Central memory CD4-positive, alpha-beta T cell (primary cell): ENCODE measurements around the gene TSPAN10.

Experiments
- DNase-seq: peaks from one replicate; pipeline ENCODE4 v3.0.0; 2022

TSPAN10 gene

DNA sequence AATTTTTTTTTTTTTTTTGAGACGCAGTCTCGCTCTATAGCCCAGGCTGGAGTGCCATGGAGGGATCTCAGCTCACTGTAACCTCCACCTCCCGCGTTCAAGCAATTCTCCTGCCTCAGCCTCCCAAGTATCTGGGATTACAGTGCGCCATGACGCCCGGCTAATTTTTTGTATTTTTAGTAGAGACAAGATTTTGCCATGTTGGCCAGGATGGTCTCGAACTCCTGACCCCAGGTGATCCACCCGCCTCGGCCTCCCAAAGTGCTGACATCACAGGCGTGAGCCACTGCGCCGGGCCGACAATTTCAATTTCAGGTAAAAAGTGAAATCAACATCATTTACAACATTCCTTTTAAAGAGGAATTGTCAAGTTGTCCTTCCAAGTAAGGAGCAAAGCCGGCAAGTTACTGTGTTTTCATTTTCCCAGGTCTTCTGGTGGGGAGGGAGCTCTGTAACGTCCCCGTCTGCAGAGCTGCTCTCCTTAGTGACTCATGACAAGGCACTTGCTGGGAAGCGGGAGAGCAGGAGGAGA lies 957 bp upstream of the TSPAN10 start:
- DNase-seq, result no peak

DNA sequence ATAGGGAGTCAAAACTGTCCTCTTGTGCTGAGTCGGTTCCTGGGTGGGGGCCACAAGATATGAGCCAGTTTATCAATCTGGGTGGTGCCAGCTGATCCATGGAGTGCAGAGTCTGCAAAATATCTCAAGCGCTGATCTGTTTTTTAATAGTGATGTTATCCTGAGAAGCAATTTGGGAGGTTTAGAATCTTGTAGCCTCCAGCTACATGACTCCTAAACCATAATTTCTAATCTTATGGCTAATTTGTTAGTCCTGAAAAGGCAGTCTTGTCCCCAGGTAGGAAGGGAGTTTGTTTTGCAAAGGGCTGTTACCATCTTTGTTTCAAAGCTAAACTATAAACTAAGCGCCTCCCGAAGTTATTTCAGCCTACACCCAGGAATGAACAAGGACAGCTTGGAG lies 1.7 kb downstream of the TSPAN10 start:
- DNase-seq, result no peak

DNA sequence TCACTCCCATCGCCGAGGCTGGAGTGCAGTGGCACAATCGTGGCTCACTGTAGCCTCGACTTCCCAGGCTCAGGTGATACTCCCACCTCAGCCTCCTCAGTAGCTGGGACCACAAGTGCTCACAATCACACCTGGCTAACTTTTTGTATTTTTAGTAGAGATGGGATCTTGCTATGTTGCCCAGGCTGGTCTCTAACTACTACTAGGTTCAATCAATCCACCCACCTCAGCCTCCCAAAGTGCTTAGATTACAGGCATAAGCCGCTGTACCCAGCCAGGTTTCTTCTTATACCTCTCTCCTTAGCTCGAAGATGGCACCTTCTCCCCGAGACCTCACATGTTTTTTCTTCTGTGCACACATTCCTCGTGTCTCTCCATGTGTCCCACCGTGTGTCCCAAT lies 3.0 kb downstream of the TSPAN10 start:
- no peak for DNase-seq

DNA sequence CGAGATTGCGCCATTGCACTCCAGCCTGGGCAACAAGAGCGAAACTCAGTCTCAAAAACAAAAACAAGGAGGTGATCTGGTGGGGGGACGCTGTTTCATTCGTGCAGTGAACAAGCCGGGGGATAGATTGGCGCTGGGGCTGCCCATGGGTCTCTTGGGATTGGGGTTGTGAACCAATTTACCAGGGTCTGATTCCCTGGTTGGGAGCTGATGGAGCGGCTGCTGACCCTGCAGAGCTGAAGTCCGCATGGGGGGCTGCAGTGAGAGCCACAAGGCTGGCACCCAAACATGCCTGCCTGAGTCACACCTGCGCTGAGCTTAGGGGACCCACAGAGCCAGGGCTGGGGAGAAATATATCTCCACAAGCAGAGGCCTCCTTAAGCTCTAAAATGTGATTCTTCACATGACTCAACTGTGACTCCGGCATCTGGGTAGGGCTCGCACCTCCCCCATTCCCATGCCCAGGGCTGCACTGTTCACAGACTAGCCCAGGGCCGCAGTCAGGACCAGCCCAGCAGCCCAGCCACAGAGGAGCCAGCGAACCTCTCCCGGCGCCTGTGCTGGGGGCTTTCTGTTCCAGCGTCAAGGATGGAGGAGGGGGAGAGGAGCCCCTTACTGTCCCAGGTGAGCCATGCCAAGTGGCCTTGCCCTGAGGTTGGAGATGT lies 5.0 kb downstream of the TSPAN10 start:
- DNase-seq, result no peak

DNA sequence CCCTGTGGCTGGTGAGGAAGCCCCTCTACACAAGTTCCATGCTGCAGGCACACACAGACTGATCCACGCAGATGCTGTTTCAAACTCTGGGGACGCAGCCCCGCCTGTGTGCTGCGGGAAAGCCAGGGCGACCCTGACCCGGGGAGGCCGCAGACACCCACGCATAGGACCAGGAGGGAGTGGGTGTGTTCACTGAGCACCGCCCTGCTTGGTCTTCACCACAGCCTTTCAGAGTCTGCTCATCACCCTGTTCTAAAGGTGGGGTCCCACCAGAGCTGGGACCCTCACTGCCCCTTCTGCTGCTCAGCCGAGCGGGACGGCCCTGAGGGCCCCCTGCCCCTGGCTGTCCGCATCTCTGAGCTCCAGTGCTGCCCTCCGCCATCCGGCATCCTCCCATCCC lies 7.5 kb downstream of the TSPAN10 start:
- DNase-seq, result no peak

DNA sequence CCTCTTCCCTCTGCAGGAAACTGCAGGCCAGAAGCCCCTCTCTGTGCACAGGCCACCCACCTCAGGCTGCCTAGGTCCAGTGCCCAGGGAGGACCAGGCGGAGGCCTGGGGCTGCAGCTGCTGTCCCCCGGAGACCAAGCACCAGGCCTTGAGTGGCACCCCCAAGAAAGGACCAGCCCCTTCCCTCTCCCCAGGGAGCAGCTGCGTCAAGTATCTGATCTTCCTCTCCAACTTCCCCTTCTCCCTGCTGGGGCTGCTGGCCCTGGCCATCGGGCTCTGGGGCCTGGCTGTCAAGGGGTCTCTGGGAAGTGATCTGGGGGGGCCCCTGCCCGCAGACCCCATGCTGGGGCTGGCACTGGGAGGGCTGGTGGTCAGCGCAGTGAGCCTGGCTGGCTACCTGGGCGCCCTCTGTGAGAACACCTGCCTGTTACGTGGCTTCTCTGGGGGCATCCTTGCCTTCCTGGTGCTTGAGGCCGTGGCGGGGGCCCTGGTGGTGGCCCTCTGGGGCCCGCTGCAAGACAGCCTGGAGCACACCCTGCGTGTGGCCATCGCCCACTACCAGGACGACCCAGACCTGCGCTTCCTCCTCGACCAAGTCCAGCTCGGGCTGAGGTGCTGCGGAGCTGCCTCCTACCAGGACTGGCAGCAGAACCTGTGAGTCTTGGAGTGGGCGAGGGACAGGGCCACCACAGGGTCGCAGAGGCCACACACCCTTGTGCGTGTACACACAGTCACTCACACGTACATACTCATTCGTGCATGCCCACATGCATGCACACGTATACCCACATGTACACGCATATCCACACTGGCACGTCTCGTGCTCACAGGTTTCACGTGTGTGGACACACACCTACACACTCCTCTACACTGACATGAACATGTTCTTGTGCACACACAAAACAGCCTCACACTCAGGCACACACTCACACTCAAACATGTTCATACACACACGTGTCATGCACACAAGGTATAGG lies 8.3 kb downstream of the TSPAN10 start:
- DNase-seq, result no peak

DNA sequence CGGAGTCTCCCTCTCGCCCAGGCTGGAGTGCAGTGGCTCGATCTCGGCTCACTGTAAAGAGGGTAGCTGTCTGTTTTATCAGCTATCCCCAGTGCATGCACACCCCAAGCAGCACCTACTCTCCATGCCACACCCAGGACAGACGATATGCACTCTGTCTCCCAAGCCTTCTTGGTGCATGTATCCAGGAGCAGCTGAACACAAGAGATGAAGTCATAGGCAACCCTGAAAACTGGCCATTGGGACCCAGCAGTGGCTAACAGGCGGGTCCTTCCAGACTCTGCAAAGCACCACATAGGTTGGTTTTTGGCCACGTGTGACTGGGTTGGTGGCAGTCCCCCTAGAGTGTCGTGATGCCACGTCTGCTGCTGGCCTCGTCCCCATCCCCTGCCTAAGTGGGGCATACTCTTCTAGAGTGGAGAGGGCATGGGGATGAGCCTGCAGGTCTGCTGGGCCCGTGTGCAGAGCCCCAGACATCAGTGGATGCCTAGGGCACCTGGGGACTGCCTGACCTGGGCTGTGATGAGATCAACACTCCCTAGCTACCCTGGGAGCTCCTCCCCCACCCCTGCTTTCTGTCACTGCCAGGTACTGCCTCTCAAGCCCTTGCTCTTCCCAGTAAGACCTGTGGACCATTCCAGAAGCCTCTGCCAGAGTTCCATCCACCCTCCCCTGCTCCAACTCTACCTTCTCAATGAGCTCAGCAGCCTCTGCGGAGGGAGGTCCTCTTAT lies 10.0 kb downstream of the TSPAN10 start:
- no peak for DNase-seq

DNA sequence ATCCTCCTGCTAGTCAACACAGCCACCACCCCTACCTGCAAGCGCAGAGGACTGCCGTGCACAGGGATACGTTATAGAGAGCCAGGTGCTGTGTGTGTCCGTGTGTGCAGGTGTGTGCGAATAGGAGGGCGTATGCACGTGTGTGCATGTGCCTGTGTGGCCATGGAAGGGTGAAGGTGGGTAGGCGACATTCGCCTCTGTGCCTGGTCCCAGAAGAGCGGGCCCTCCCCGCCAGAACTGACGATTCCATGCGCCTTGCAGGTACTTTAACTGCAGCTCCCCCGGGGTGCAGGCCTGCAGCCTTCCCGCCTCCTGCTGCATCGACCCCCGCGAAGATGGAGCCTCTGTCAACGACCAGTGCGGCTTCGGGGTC lies 10.6 kb downstream of the TSPAN10 start:
- no peak for DNase-seq

DNA sequence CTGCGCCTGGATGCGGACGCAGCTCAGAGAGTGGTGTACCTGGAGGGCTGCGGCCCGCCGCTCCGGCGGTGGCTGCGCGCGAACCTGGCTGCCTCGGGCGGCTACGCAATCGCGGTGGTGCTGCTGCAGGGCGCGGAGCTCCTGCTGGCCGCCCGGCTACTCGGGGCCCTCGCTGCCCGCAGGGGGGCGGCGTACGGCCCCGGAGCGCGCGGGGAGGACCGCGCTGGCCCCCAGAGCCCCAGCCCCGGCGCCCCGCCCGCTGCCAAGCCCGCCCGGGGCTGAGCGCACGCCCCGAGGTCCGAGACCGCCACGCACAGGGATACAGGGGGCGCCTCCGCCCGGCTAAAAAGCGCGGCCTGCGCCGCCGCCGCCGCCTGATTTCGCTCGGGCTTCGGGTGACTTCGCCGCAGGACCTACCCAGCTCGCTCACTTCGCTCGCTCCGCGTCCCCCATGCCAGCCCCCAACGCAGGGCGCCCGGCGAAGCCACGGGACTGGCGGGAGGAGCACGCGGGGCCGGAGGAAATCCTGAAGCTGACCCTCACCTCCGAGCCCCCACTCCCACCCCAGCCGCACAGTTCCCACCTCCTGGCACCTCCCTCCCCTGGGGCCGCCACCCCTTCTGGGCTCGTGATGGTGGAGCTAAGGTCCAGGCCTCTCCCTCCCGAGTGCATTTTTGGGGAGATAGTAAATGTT lies 11.2 kb downstream of the TSPAN10 start:
- no peak for DNase-seq

DNA sequence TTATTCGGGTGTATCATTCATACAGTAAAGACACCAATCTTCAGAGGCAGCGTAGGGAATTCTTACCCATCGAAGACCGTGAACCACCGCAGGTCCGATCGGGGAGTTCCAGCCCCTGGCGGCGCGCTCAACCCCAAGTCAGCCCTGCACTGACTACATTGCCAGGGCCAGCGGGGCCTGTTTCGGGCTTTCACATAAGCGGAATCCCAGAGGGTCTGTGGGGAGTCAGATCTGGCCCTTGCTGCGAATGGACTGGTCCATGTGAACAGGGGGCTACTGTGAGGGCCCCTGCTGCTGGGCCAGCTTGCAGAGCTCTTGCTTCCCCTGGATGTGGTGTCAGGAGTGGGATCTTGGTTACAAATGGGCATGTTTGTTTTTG lies 11.7 kb downstream of the TSPAN10 start:
- DNase-seq, result no peak

DNA sequence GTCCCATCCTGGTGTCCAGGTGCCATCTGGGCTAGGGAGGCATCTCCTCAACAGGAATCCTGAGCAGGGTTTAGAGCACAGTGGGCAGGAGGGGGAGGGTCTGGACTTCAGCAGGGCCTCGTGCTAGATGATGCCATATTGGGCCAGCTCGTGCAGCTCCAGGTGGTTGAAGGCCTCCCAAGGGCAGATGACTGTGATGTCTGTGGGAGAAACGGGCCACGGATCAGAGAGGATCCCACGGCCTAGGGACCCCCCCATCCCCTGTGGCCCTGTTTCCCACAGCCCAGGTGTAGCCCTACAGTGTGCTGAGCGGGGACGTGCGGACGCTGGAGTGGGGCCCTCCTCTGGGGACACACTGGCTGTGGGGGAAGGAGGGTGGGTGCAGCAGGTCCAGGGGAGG lies 14.0 kb downstream of the TSPAN10 start:
- no peak for DNase-seq

DNA sequence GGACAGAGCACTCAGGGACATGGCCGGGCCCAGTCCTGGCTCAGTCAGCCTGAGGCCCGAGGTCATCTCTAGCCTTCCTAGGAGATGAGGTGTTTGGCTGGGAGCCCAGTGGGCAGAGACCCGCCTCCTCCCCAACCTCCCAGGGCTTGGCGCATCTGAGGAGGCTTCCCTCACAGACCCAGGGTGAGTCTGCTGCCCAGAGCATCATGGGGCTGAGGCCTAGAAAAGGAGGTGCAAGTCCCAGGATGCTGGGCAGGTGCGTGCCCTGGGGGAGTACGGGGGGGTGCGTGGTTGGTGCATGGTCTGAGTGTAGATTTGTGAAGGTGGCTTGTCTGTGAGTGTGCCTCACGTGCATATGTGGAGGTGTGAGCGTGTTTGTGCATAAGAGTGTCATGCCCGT lies 14.7 kb downstream of the TSPAN10 start:
- no peak for DNase-seq

DNA sequence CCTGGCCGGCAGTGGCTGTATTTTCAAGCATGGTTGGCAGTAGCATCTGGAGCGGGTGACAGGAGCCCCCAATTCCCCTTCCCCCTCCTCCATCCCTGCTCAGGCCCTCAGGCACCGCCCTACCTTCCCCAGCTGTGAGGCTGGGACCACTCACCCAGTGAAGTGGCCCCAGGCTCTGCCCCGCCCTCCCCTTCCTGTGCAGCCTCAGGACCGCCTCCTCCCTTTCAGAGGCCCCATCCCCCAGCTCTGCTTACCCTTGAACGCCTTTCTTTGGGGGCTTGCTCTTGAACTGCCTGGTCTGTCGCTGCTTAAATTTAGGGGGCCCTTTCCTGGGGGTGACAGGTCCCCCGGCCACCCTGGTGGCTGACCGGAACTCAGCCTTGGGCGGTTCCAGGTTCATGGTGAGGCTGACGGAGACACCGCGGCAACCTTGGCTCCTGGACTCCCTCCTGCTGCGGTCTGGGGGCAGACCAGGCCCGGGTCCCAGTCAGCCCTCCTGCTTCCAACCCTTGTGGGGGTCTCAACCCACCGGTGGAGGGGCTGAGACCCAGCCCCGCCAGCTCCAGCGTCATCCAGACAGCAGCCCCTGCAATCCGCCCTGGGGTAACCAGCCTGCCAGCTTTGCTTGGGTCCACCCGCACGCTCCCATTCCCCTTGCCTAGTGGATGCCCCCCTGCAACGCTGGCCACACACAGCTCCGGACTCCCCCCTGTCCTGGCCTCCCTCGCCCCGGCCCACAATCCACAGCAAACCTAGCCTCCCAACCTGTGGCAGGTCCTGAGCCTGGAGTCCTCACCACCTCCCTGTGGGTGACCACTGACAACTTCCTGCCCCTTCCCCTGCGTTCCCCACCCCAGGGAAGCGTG lies 16.1 kb downstream of the TSPAN10 start:
- no peak for DNase-seq

DNA sequence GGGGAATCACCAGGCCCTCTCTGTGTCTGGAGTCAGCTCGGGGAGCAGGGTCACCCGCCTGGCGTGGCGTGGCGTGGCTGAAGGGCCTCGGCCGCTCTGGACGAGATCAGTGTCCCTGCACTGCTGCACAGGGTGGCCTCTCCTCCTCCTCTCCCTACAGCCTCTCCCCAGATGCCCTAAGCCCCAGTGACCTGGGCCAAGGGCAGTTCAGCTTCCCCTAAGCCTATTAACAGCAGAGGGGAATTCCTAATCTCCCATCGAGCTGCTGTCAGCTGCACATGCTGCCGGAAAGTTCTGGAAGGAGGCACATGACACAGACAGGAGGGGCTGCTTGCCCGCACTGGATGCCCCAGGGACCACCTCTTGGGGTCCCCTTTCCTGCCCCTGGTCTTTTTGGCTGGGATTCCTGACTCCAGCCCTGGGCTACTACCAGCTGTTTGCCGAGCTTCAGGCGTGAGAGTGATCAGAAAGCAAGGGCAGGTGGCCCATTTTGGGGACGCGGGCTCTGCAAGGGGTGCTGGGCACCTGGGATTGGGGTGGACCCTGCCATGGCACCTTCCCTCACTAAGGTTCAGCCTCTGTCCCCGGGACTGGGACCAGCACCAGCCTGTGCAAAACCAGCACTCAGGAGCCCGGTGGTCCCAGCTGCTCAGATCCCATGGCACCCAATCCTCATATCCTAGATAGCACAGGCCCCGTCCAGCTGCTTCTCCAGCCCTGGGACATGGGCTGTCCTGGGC lies 18.6 kb downstream of the TSPAN10 start:
- DNase-seq, result no peak

DNA sequence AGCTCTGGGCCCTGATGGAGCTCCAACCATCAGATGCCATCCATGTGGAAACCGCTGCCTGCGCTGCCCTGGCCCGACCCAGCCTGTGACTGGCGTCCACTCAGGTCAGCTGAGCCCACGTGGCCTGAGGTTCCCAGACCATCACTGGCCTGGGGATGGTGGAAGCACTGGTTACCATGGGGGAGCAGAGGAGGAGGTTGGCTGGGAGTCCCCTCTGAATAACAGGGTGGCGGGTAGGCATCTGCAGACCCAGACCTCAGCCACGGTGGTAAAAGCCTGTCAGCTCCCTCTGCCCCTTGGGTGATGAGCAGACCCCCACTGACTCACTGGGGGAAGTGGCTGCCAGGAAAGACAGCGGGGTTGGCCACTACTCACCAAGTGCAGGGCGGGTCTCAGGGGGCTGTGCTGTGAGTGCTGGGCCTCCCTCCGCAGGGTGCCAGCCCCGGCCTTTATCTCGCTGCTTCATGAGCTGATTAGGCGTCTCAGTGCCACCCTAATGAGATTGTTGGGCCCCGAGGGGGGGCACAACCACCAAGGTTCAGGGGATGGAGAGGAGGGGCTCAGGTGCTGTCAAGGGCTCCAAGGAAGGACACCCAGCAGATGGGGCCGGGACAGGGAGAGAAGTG lies 19.2 kb downstream of the TSPAN10 start, which contains the start of gene PDE6G:
TSS of gene PDE6G (minus strand) at position 425 of the 626 bp plus-strand sequence. CDS start 3,237 bp downstream, outside the sequence.
- DNase-seq, result no peak

DNA sequence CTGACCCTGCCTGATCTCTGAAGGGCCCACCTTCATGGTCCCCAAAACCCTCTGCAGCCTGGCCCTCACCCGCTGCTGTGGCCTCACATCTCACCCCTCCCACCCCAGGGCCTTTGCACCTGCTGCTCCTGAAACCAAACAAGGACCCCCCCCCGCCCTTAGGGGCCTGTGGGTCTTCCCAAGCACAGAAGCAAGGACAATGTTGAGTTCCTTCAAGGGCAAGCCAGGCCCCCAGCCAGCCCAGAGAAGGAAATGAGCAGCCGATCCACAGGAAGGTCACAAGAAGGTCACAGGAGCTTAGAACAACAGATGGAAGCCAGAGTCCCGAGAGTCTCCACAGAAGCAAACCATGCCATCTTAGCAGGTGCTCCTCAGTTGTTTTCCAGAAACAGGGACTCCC lies 19.8 kb downstream of the TSPAN10 start:
- DNase-seq, result no peak

DNA sequence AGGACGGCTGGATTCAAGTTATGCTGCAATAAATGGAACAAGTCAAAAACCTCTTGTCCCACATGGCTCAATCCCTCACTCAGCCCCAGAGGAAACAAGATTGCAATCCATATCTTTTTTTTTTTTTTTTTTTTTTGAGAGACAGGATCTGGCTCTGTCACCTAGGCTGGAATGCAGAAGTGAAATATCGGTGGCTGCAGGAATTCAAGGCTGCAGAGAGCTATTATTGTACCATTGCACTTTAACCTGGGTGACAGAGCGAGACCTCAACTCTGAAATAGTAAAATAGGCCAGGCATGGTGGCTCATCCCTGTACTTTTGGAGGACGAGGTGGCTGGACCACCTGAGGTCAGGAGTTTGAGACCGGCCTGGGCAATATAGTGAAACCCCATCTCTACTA lies 22.0 kb downstream of the TSPAN10 start:
- DNase-seq, result no peak

DNA sequence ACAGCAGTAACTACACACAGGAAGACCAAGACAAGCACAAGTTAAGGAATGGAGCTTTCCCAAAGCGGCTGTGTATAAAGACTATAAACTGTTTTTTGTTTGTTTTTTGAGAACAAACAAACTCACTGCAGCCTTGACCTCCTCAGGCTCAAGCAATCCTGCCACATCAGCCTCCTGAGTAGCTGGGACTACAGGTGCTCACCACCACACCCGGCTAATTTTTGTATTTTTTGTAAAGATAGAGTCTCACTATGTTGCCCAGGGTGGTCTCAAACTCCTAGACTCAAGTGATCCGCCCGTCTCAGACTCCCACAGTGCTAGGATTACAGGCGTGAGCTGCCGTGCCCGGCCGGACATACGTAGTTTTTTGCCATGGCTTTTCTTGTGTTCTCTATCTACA lies 23.4 kb downstream of the TSPAN10 start:
- no peak for DNase-seq

DNA sequence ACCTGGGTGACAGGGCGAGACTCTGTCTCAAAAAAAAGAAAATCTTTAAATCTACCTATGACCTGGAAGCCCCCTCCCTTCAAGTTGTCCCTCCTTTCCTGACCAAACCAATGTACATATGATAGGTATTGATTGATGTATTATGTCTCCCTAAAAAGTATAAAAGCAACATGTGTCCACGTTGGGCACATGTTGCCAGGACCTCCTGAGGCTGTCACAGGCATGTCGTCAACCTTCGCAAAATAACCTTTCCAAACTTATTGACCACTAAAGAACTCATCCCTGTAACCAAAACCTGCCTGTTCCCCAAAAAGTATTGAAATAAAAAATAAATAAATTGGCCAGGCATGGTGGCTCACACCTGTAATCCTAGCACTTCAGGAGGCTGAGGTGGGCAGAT lies 25.0 kb downstream of the TSPAN10 start:
- no peak for DNase-seq

DNA sequence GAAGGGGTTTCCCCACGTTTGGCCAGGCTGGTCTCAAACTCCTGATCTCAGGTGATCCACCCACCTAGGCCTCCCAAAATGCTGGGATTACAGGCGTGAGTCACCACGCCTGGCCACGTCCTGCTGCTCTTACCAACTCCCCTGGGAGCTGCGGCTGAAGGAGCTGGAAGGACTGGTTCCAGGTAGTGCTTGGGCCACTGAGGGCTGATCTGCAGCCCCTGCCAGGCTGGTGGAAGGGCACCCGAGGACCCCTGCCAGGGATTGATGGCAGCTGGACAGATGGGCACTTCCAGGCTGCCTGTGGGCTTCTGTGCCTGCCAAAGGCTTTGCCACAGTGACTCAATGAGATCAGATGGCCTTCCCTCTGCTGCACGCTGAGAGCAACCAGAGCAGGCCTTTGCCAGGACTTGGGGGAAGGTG lies 27.1 kb downstream of the TSPAN10 start:
- no peak for DNase-seq
